Measurements from ENCODE around the gene ZNF862. TPM values are rescaled to one million over a fixed set of nuclear protein-coding genes. Genes with fewer than 3 reads are reported as not detected.

Gene ZNF862
- total and polyA plus RNA-seq, 4 experiments from 2014 or later, result 9.8 to 88.6 (median 47.4) TPM

DNA sequence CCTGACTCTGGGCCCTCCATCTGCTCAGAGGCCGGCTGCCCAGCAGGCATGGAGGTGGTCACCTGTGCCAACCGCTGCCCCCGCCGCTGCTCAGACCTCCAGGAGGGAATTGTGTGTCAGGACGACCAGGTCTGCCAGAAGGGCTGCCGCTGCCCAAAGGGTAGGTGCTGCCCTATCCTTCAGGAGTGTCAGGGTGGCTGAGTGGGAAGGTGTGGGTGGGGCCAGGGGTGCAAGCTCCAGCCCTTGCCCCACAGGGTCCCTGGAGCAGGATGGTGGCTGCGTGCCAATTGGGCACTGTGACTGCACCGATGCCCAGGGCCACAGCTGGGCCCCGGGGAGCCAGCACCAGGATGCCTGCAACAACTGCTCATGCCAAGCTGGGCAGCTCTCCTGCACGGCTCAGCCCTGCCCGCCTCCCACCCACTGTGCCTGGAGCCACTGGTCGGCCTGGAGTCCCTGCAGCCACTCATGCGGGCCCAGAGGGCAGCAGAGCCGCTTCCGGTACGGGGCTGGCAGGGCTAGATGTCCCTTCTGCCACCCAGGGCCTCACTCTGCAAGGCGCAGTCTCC, 17.5 kb upstream of the ZNF862 start:
- Histone ChIP-seq H3K27ac (ENCODE audit: low read depth, low read length) (no peak overlapping the region), H3K4me3 (ENCODE audit: low read length in 2 of 2) (no peak overlapping the region), H3K27me3 (ENCODE audit: insufficient read depth, low read length) (no peaks in the 10 kb centered on the region), H3K9me3 (ENCODE audit: control insufficient read depth in 1 of 2, low read length in 2 of 2) (no peaks in the 10 kb centered on the region), H3K36me3 (ENCODE audit: insufficient read depth, low read length) (no peaks in the 10 kb centered on the region), H3K4me1 (ENCODE audit: insufficient read depth, low read length) (no peaks in the 10 kb centered on the region)
- H3K9me3 Mint-ChIP-seq, result no peaks in the 10 kb centered on the region
- H3K27ac Mint-ChIP-seq, result no peak overlapping the region
- intact Hi-C loops (cut with micrococcal nuclease), result no loop called here
- H3K27me3 Mint-ChIP-seq, result no peaks in the 10 kb centered on the region
- no peak for DNase-seq
- no peaks in the 10 kb centered on the region for H3K36me3 Mint-ChIP-seq
- POLR2A ChIA-PET (ENCODE audit: partially characterized antibody), result no interaction called here
- no peak overlapping the region for H3K4me3 Mint-ChIP-seq
- no peaks in the 10 kb centered on the region for H3K4me1 Mint-ChIP-seq
- CTCF ChIA-PET (ENCODE audit: partially characterized antibody), result no interaction called here

DNA sequence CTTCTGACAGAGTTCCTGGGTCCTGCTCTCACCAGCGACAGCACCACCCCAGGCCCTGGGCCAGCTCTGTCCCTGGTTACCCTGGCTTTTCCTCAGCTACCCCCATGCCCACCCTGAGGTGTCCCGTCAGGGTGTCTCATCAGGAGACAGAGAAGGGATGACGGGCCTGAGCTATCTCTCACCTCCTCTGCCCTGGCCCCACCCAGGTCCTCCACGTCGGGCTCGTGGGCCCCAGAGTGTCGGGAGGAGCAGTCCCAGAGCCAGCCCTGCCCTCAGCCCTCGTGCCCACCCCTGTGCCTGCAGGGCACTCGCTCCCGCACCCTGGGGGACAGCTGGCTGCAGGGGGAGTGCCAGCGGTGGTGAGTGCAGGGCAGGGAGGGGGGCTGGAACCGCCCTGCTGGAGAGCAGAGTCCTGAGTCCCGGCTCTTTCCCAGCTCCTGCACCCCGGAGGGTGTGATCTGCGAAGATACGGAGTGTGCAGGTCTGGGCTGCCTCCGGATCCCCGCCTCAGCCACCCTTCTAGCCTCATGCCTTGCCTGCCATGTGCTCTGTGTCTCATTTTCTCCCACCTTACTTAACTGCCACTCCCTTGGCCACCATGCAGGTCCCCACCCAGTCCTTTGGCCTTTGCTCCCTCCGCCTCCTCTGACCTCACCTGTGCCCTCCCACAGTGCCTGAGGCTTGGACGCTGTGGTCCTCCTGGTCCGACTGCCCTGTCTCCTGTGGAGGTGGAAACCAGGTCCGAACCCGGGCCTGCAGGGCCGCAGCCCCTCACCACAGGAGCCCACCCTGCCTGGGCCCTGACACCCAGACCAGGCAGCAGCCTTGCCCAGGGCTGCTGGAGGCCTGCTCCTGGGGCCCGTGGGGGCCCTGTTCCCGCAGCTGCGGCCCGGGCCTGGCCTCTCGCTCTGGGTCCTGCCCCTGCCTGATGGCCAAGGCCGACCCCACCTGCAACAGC, 16.7 kb upstream of the ZNF862 start:
- Histone ChIP-seq H3K9me3 (ENCODE audit: control insufficient read depth in 1 of 2, low read length in 2 of 2) (no peaks in the 10 kb centered on the region), H3K4me1 (ENCODE audit: insufficient read depth, low read length) (no peaks in the 10 kb centered on the region), H3K4me3 (ENCODE audit: low read length in 2 of 2) (no peak overlapping the region), H3K27me3 (ENCODE audit: insufficient read depth, low read length) (no peaks in the 10 kb centered on the region), H3K27ac (ENCODE audit: low read depth, low read length) (no peak overlapping the region), H3K36me3 (ENCODE audit: insufficient read depth, low read length) (no peaks in the 10 kb centered on the region)
- no peak for DNase-seq
- POLR2A ChIA-PET (ENCODE audit: partially characterized antibody), result no interaction called here
- Mint-ChIP-seq H3K4me3 (no peak overlapping the region), H3K4me1 (no peaks in the 10 kb centered on the region), H3K36me3 (no peaks in the 10 kb centered on the region), H3K27me3 (no peaks in the 10 kb centered on the region), H3K9me3 (no peaks in the 10 kb centered on the region), H3K27ac (peak overlapping the region in 1 of 7 donors; percentile 75)
- CTCF ChIA-PET (ENCODE audit: partially characterized antibody), result no interaction called here
- intact Hi-C loops (cut with micrococcal nuclease), result no loop called here

DNA sequence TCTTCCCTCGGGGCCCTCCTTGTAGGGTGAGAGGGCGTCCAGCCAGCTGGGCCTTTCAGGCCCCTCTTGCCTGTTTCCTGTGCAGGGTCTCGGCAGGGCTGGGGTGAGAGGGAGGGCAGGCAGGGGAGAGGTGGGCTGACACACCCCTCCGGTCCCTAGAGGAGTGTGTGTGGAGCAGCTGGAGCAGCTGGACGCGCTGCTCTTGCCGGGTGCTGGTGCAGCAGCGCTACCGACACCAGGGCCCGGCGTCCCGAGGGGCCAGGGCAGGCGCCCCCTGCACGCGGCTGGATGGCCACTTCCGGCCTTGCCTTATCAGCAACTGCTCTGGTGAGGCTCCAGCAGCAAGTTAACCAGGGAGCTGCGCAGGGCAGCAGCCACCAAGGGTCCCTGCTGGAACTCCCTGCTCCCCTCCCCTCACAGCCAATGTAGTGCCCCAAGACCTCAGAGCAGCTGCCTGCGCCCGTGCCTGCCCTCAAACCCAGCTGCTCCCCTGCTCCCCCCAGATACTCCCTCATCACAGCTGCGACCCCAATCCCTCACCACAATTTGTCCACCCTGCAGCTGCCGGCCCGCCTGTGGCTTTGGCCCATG, 15.7 kb upstream of the ZNF862 start:
- H3K27ac ChIP-seq (ENCODE audit: low read depth, low read length), result no peak overlapping the region
- ChIA-PET CTCF (ENCODE audit: partially characterized antibody) (no interaction called here), POLR2A (ENCODE audit: partially characterized antibody) (no interaction called here)
- H3K27me3 Mint-ChIP-seq, result no peaks in the 10 kb centered on the region
- peaks cover 0 to 2% (median 0%) of the 10 kb centered on the region in 4 donors for H3K4me1 Mint-ChIP-seq
- H3K9me3 Mint-ChIP-seq, result no peaks in the 10 kb centered on the region
- H3K36me3 Mint-ChIP-seq, result no peaks in the 10 kb centered on the region
- no peaks in the 10 kb centered on the region for H3K36me3 ChIP-seq (ENCODE audit: insufficient read depth, low read length)
- H3K4me3 Mint-ChIP-seq, result no peak overlapping the region
- no peaks in the 10 kb centered on the region for H3K9me3 ChIP-seq (ENCODE audit: control insufficient read depth in 1 of 2, low read length in 2 of 2)
- H3K27ac Mint-ChIP-seq, result no peak overlapping the region
- no peak for DNase-seq
- H3K4me1 ChIP-seq (ENCODE audit: insufficient read depth, low read length), result no peaks in the 10 kb centered on the region
- H3K27me3 ChIP-seq (ENCODE audit: insufficient read depth, low read length), result no peaks in the 10 kb centered on the region
- intact Hi-C loops (cut with micrococcal nuclease), result no loop called here
- no peak overlapping the region for H3K4me3 ChIP-seq (ENCODE audit: low read length in 2 of 2)

DNA sequence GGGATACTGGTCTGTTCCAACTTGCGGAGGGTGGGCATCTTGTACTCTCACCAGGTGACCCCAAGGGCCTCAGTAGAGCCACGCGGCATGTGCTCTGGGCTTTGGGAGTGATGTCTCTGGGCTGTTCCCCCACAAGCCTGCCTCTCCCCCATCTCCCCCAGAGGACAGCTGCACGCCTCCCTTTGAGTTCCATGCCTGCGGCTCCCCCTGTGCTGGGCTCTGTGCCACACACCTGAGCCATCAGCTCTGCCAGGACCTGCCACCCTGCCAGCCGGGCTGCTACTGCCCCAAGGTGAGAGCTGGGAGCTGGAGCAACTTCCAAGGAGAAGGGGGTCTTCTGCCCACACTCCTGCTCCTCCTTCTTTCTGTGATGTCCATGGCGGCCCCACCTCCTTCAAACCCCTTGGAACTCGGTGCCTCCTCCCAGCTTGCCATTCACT, 15.0 kb upstream of the ZNF862 start:
- no peak for DNase-seq
- no peak overlapping the region for H3K27ac ChIP-seq (ENCODE audit: low read depth, low read length)
- peaks cover 0 to 4% (median 0%) of the 10 kb centered on the region in 4 donors for H3K4me1 Mint-ChIP-seq
- no peak overlapping the region for H3K27ac Mint-ChIP-seq
- no peaks in the 10 kb centered on the region for H3K9me3 Mint-ChIP-seq
- ChIA-PET POLR2A (ENCODE audit: partially characterized antibody) (no interaction called here), CTCF (ENCODE audit: partially characterized antibody) (no interaction called here)
- intact Hi-C loops (cut with micrococcal nuclease), result no loop called here
- H3K27me3 ChIP-seq (ENCODE audit: insufficient read depth, low read length), result no peaks in the 10 kb centered on the region
- H3K4me3 ChIP-seq (ENCODE audit: low read length in 2 of 2), result no peak overlapping the region
- H3K4me1 ChIP-seq (ENCODE audit: insufficient read depth, low read length), result no peaks in the 10 kb centered on the region
- no peaks in the 10 kb centered on the region for H3K9me3 ChIP-seq (ENCODE audit: control insufficient read depth in 1 of 2, low read length in 2 of 2)
- H3K36me3 ChIP-seq (ENCODE audit: insufficient read depth, low read length), result no peaks in the 10 kb centered on the region
- H3K4me3 Mint-ChIP-seq, result no peak overlapping the region
- H3K36me3 Mint-ChIP-seq, result no peaks in the 10 kb centered on the region
- peaks cover 0 to 2% of the 10 kb centered on the region in 2 donors for H3K27me3 Mint-ChIP-seq

DNA sequence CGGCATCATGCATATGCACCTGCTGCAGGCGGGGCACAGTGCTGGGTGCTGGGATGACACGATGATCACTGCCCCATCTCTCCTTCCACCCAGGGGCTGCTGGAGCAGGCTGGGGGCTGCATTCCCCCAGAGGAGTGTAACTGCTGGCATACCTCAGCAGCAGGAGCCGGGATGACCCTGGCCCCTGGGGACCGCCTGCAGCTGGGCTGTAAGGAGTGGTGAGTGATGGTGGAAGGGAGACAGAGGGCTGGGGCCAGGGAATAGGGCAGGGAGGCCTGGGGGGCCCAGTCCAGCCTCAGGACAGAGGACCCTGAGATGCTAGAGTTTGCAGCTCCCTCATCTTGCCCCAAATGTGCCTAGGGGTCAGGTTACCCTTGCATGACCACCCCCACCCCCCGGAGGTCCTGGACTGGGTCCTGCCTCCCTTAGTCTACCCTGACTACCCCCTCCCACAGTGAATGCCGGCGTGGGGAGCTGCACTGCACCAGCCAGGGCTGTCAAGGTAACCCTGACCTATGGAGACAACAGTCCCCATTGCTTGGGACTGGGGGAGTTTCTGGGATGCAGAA, 14.5 kb upstream of the ZNF862 start:
- no peaks in the 10 kb centered on the region for H3K36me3 ChIP-seq (ENCODE audit: insufficient read depth, low read length)
- Mint-ChIP-seq H3K9me3 (no peaks in the 10 kb centered on the region), H3K27ac (no peak overlapping the region), H3K27me3 (peaks cover 0 to 2% of the 10 kb centered on the region in 2 donors), H3K36me3 (no peaks in the 10 kb centered on the region), H3K4me3 (no peak overlapping the region), H3K4me1 (peaks cover 0 to 4% (median 0%) of the 10 kb centered on the region in 4 donors)
- intact Hi-C loops (cut with micrococcal nuclease), result no loop called here
- H3K9me3 ChIP-seq (ENCODE audit: control insufficient read depth in 1 of 2, low read length in 2 of 2), result no peaks in the 10 kb centered on the region
- ChIA-PET CTCF (ENCODE audit: partially characterized antibody) (no interaction called here), POLR2A (ENCODE audit: partially characterized antibody) (no interaction called here)
- no peaks in the 10 kb centered on the region for H3K4me1 ChIP-seq (ENCODE audit: insufficient read depth, low read length)
- DNase-seq, result no peak
- no peak overlapping the region for H3K4me3 ChIP-seq (ENCODE audit: low read length in 2 of 2)
- no peak overlapping the region for H3K27ac ChIP-seq (ENCODE audit: low read depth, low read length)
- no peaks in the 10 kb centered on the region for H3K27me3 ChIP-seq (ENCODE audit: insufficient read depth, low read length)

DNA sequence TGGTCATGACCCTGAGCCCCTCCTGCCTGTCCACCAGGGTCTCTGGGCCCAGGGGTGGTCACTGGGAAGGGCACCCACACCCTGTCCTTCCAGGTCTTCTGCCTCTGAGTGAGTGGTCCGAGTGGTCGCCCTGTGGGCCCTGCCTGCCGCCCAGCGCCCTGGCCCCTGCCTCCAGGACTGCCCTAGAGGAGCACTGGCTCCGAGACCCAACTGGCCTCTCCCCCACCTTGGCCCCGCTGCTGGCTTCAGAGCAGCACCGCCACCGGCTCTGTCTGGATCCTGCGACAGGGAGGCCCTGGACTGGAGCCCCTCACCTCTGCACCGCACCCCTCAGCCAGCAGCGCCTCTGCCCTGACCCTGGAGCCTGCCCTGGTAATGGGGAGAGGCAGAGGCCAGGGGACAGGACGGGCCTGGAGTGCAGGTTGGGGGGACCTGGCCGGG, 13.9 kb upstream of the ZNF862 start:
- Histone ChIP-seq H3K9me3 (ENCODE audit: control insufficient read depth in 1 of 2, low read length in 2 of 2) (no peaks in the 10 kb centered on the region), H3K27ac (ENCODE audit: low read depth, low read length) (no peak overlapping the region), H3K36me3 (ENCODE audit: insufficient read depth, low read length) (no peaks in the 10 kb centered on the region), H3K27me3 (ENCODE audit: insufficient read depth, low read length) (no peaks in the 10 kb centered on the region), H3K4me3 (ENCODE audit: low read length in 2 of 2) (no peak overlapping the region), H3K4me1 (ENCODE audit: insufficient read depth, low read length) (no peaks in the 10 kb centered on the region)
- DNase-seq, result no peak
- ChIA-PET POLR2A (ENCODE audit: partially characterized antibody) (no interaction called here), CTCF (ENCODE audit: partially characterized antibody) (no interaction called here)
- Mint-ChIP-seq H3K4me1 (peaks cover 0 to 4% (median 0%) of the 10 kb centered on the region in 4 donors), H3K9me3 (no peaks in the 10 kb centered on the region), H3K4me3 (no peak overlapping the region), H3K27ac (no peak overlapping the region), H3K27me3 (peaks cover 0 to 2% of the 10 kb centered on the region in 2 donors), H3K36me3 (no peaks in the 10 kb centered on the region)
- intact Hi-C loops (cut with micrococcal nuclease), result no loop called here

Data from CD4-positive, alpha-beta memory T cell (primary cell).